ENCODE data around the gene TMEM63A. TPM values are rescaled to one million over a fixed set of nuclear protein-coding genes. Genes with fewer than 3 reads are reported as not detected.

TMEM63A gene
- total RNA-seq, 1 experiment from 2014 or later: 31.4 TPM

GRCh38 chr1:225851805-225852204 is 30.4 kb downstream of the TMEM63A start:
- DNase-seq (ENCODE audit: low read depth, low spot score): no peak
- Histone ChIP-seq H3K36me3 (ENCODE audit: control insufficient read depth, insufficient read depth, low read length) (no peaks in the 10 kb centered on the region), H3K27ac (ENCODE audit: low read length) (no peak overlapping the region), H3K4me3 (ENCODE audit: low read depth in 2 of 2, low read length in 2 of 2) (no peak overlapping the region), H3K4me1 (ENCODE audit: control insufficient read depth, insufficient read depth, low read length) (no peaks in the 10 kb centered on the region), H3K9me3 (ENCODE audit: control insufficient read depth, insufficient read depth, low read depth, low read length) (no peaks in the 10 kb centered on the region), H3K27me3 (ENCODE audit: control insufficient read depth, insufficient read depth, low read length) (no peaks in the 10 kb centered on the region)
- BruUV-seq (replicated peaks): no TSS peak
- CTCF ChIA-PET: interaction anchor here (0.5 kb wide), 1 partner anchor 17 kb away, joined by 3 read pairs; no protein-coding TSS in a partner anchor
- in situ Hi-C loops (cut with HindIII; ENCODE audit: low pct_unique_long_range_greater_than_20kb, low sequenced_read_pairs) (no loop called here), intact Hi-C loops (cut with micrococcal nuclease; ENCODE audit: unreplicated experiment) (no loop called here)
- no peak for TF ChIP-seq TCF7L2 (IDR thresholded peaks at IDR 0.05; ENCODE audit: low read depth, low read length)
- TF ChIP-seq CTCF (IDR thresholded peaks at IDR 0.05): no peak
- TF ChIP-seq POLR2AphosphoS5 (IDR thresholded peaks at IDR 0.05; ENCODE audit: low read depth, low read length): no peak
- TF ChIP-seq REST (IDR thresholded peaks at IDR 0.05; ENCODE audit: insufficient read depth in 1 of 2, low read depth in 2 of 2, low read length in 1 of 2): no peak
- TF ChIP-seq SIN3A (IDR thresholded peaks at IDR 0.05; ENCODE audit: borderline replicate concordance, insufficient read depth, low read depth, low read length): no peak
- POLR2A ChIA-PET: no interaction called here
- ATAC-seq: no peak

- Histone ChIP-seq H3K36me3 (ENCODE audit: control insufficient read depth, insufficient read depth, low read length) (no peaks in the 10 kb centered on the region), H3K4me3 (ENCODE audit: low read depth in 2 of 2, low read length in 2 of 2) (no peak overlapping the region), H3K9me3 (ENCODE audit: control insufficient read depth, insufficient read depth, low read depth, low read length) (no peaks in the 10 kb centered on the region), H3K27ac (ENCODE audit: low read length) (no peak overlapping the region), H3K4me1 (ENCODE audit: control insufficient read depth, insufficient read depth, low read length) (0 out of 2 replicates have a peak, but pooled peaks cover 5% of the 10 kb centered on the region), H3K27me3 (ENCODE audit: control insufficient read depth, insufficient read depth, low read length) (no peaks in the 10 kb centered on the region)
- intact Hi-C loops (cut with micrococcal nuclease; ENCODE audit: unreplicated experiment): no loop called here
- no peak for TF ChIP-seq POLR2AphosphoS5 (IDR thresholded peaks at IDR 0.05; ENCODE audit: low read depth, low read length)
- no peak for TF ChIP-seq REST (IDR thresholded peaks at IDR 0.05; ENCODE audit: insufficient read depth in 1 of 2, low read depth in 2 of 2, low read length in 1 of 2)
- no peak for TF ChIP-seq SIN3A (IDR thresholded peaks at IDR 0.05; ENCODE audit: borderline replicate concordance, insufficient read depth, low read depth, low read length)
- TF ChIP-seq CTCF (IDR thresholded peaks at IDR 0.05): no peak
- TF ChIP-seq TCF7L2 (IDR thresholded peaks at IDR 0.05; ENCODE audit: low read depth, low read length): no peak
- ATAC-seq (no peak), DNase-seq (ENCODE audit: low read depth, low spot score) (no peak)
- in situ Hi-C loops (cut with HindIII; ENCODE audit: low pct_unique_long_range_greater_than_20kb, low sequenced_read_pairs): no loop called here
- BruUV-seq (replicated peaks): no TSS peak
- CTCF ChIA-PET: interaction anchor here (1.2 kb wide), 1 partner anchor 376 kb away, joined by 3 read pairs; no protein-coding TSS in a partner anchor
- POLR2A ChIA-PET: no interaction called here
Observed at GRCh38 chr1:225850370-225850769, 31.8 kb downstream of the TMEM63A start.

All from Panc1 (cell line).